GM12878 (cell line): ENCODE data around the gene PPP1R12B. TPM values are rescaled to one million over a fixed set of nuclear protein-coding genes. Genes with fewer than 3 reads are reported as not detected.

ENCODE experiments used
- ATAC-seq: fragments of 200-7000 bp; cut with Tn5 transposase; 3 replicates; pipeline ENCODE4 v1.9.1; 2020; ENCODE audit warnings: mild to moderate bottlenecking, moderate library complexity
- BruUV-seq: library from RNA; stranded (reverse); fragments of 400-500 nt; replicated peaks from 2 replicates; lab custom pipeline; 2021; lab: Mats Ljungman, UMichigan
- CTCF ChIA-PET: fragments of 300-600 bp; sonication (Branson Sonifier 250); formaldehyde crosslinking; extraction: SDS; loops from one replicate; lab custom pipeline; 2021; ENCODE audit warnings: inconsistent platforms; lab: Yijun Ruan, JAX
- POLR2A ChIA-PET: fragments of 350-600 bp; formaldehyde crosslinking; extraction: SDS; loops from one replicate; lab custom pipeline; 2021; ENCODE audit warnings: inconsistent platforms; lab: Charles Lee
- RAD21 ChIA-PET: fragments of 300-600 bp; sonication (Branson Sonifier 250); formaldehyde crosslinking; loops from one replicate; lab custom pipeline; 2023; ENCODE audit warnings: antibody characterized with exemption; ENCODE audit not compliant: unreplicated experiment; lab: Charles Lee
- SMC1A ChIA-PET: fragments of 300-600 bp; sonication (Branson Sonifier 250); formaldehyde crosslinking; loops from one replicate; lab custom pipeline; 2023; ENCODE audit not compliant: unreplicated experiment, uncharacterized antibody; lab: Charles Lee
- DNase-seq: peaks from one replicate; pipeline ENCODE4 v3.0.0-alpha.2; 2011; ENCODE audit warnings: low read depth, low spot score
- FAIRE-seq: peaks from 3 replicates; lab custom pipeline; 2011; peaks lifted over from hg19 to GRCh38; lab: Jason Lieb, UNC
- H2AFZ ChIP-seq: 2 replicates; pipeline ENCODE4 v1.6.0; 2011; ENCODE audit warnings: low read depth, low read length, control low read depth; ENCODE audit not compliant: control insufficient read depth
- H3K27ac ChIP-seq: 2 replicates; pipeline ENCODE4 v1.5.1; 2011; ENCODE audit warnings: control low read depth; ENCODE audit not compliant: control insufficient read depth, insufficient read depth
- H3K27me3 ChIP-seq, 2 experiments: replicated peaks in 1 of 2; 2 replicates each; pipeline versions ENCODE4 v1.6.0 to v1.6.1; 2011; ENCODE audit warnings: low read length in 1 of 2; ENCODE audit not compliant: control insufficient read depth in 2 of 2, insufficient read depth in 2 of 2
- H3K36me3 ChIP-seq, 2 experiments: 2 replicates each; pipeline ENCODE4 v1.5.1; 2011; ENCODE audit warnings: low read length in 1 of 2; ENCODE audit not compliant: control insufficient read depth in 2 of 2, insufficient read depth in 2 of 2
- H3K4me1 ChIP-seq: 2 replicates; pipeline ENCODE4 v1.6.1; 2011; ENCODE audit warnings: mild to moderate bottlenecking, low read length, moderate library complexity, mixed read lengths; ENCODE audit not compliant: control insufficient read depth, insufficient read depth
- H3K4me2 ChIP-seq: 2 replicates; pipeline ENCODE4 v1.6.0; 2011; ENCODE audit warnings: control low read depth; ENCODE audit not compliant: control insufficient read depth, insufficient read depth
- H3K4me3 ChIP-seq: fragments of 200-600 bp; sonication (generic); 2 replicates; pipeline ENCODE4 v1.5.1; 2016
- H3K79me2 ChIP-seq: 2 replicates; pipeline ENCODE4 v1.6.0; 2011; ENCODE audit warnings: low read length; ENCODE audit not compliant: control insufficient read depth, insufficient read depth
- H3K9ac ChIP-seq: 2 replicates; pipeline ENCODE4 v1.8.0; 2011; ENCODE audit warnings: low read length, control low read depth, mixed read lengths; ENCODE audit not compliant: control insufficient read depth, insufficient read depth
- H3K9me3 ChIP-seq: replicated peaks from 3 replicates; pipeline ENCODE4 v1.5.1; 2011; ENCODE audit warnings: mild to moderate bottlenecking, low read length; ENCODE audit not compliant: control insufficient read depth, insufficient read depth
- H4K20me1 ChIP-seq: 2 replicates; pipeline ENCODE4 v1.6.0; 2011; ENCODE audit not compliant: control insufficient read depth, insufficient read depth
- BCLAF1 ChIP-seq: fragments of 450-650 bp; IDR thresholded peaks from 2 replicates; pipeline ENCODE4 v1.6.1; 2017; ENCODE audit warnings: antibody characterized with exemption, mild to moderate bottlenecking, moderate library complexity
- CREM ChIP-seq: IDR thresholded peaks from 2 replicates; pipeline ENCODE4 v1.6.1; 2014; ENCODE audit warnings: antibody characterized with exemption, low read depth
- EGR1 ChIP-seq, 2 experiments: IDR thresholded peaks; 1 replicate in 1 of 2; 2 replicates in 1 of 2; pipeline ENCODE4 v1.6.1; 2011 to 2012; ENCODE audit warnings: low read depth in 2 of 2, low read length in 2 of 2, borderline replicate concordance in 1 of 2, mild to moderate bottlenecking in 1 of 2, moderate library complexity in 1 of 2
- FOS ChIP-seq: IDR thresholded peaks from 3 replicates; pipeline ENCODE4 v1.6.1; 2011; ENCODE audit warnings: borderline replicate concordance; ENCODE audit not compliant: insufficient read length; ENCODE audit errors: extremely low read depth
- KAT2A ChIP-seq: conservative IDR thresholded peaks from 2 replicates; pipeline ENCODE4 v1.6.1; 2011; ENCODE audit warnings: low read depth, low read length; ENCODE audit not compliant: control insufficient read depth
- KDM1A ChIP-seq: fragments of 200-600 bp; sonication (generic); IDR thresholded peaks from 2 replicates; pipeline ENCODE4 v1.6.1; 2016; ENCODE audit warnings: borderline replicate concordance
- LARP7 ChIP-seq: fragments of 450-650 bp; IDR thresholded peaks from 2 replicates; pipeline ENCODE4 v1.6.1; 2017; ENCODE audit warnings: mild to moderate bottlenecking
- MXI1 ChIP-seq: fragments of 150-350 bp; IDR thresholded peaks from 2 replicates; pipeline ENCODE4 v1.6.1; 2011; ENCODE audit warnings: low read depth, mild to moderate bottlenecking, inconsistent platforms, low read length, improper control_type of control experiment
- NR2C2 ChIP-seq: IDR thresholded peaks from 2 replicates; pipeline ENCODE4 v1.6.1; 2011; ENCODE audit warnings: borderline replicate concordance, low read depth; ENCODE audit not compliant: control insufficient read depth, insufficient read length
- SMC3 ChIP-seq: IDR thresholded peaks from 2 replicates; pipeline ENCODE4 v1.6.1; 2011; ENCODE audit warnings: low read length, improper control_type of control experiment, borderline replicate concordance
- SP1 ChIP-seq: IDR thresholded peaks from one replicate; pipeline ENCODE4 v1.6.1; 2011; ENCODE audit warnings: low read depth, low read length
- SRF ChIP-seq, 2 experiments: IDR thresholded peaks; 2 replicates each; pipeline ENCODE4 v1.6.1; 2011; ENCODE audit warnings: low read depth in 2 of 2, low read length in 2 of 2, mild to moderate bottlenecking in 1 of 2, moderate library complexity in 1 of 2
- YY1 ChIP-seq: IDR thresholded peaks from 2 replicates; pipeline ENCODE4 v1.6.1; 2011; ENCODE audit warnings: low read depth, mild to moderate bottlenecking, low read length
- ZBTB11 ChIP-seq: fragments of 450-650 bp; formaldehyde crosslinking; IDR thresholded peaks from 2 replicates; pipeline ENCODE4 v1.5.0; 2022; ENCODE audit warnings: mild to moderate bottlenecking, missing genetic modification characterization
- ZNF207 ChIP-seq: fragments of 450-650 bp; IDR thresholded peaks from 2 replicates; pipeline ENCODE4 v1.6.1; 2014; ENCODE audit warnings: antibody characterized with exemption, mild to moderate bottlenecking, borderline replicate concordance
- WGBS: methylation state at CpG from one replicate; pipeline ENCODE4 v1.1.6; 2016; ENCODE audit warnings: low lambda C conversion rate; ENCODE audit not compliant: insufficient replicate concordance, insufficient coverage; ENCODE audit errors: missing lambda C conversion rate; 5-methylcytosine and 5-hydroxymethylcytosine counted together
- in situ Hi-C: fragments of 300-500 bp; cut with MboI; formaldehyde crosslinking; loops from 9 replicates; pipeline ENCODE4 v1.14.3; 2018; ENCODE audit warnings: mixed read lengths
- intact Hi-C: fragments of 100-400 bp; cut with micrococcal nuclease; formaldehyde crosslinking; loops from one replicate; pipeline ENCODE4 v1.14.2; 2022; ENCODE audit not compliant: unreplicated experiment
- polyA plus RNA-seq, 11 experiments: library from polyadenylated mRNA; depleted of rRNA in 4 of 11; unstranded in 6 of 11; stranded (reverse) in 5 of 11; fragments of >200 nt; fragmentation: Nextera tagmentation in 4 of 11; fragmentation: Illumina TruSeq in 1 of 11; extraction: Ambion mirVana in 4 of 11; extraction: Trizol in 1 of 11; gene quantifications; 1 replicate in 1 of 11; 2 replicates in 10 of 11; pipeline versions ENCODE4 v1.2.1 to v1.2.3, GENCODE V29; 2011 to 2016; ENCODE audit warnings: inconsistent platforms in 2 of 11, missing spikeins in 2 of 11, low read depth in 1 of 11
- total RNA-seq, 4 experiments: library from RNA; depleted of rRNA in 3 of 4; stranded (reverse); fragments of >200 nt in 3 of 4; fragmentation: Illumina TruSeq in 1 of 4; extraction: Trizol in 1 of 4; gene quantifications; 2 replicates each; pipeline versions ENCODE4 v1.2.1 to v1.2.3, GENCODE V29; 2013 to 2021

Gene PPP1R12B
- total and polyA plus RNA-seq, 10 of the 15 experiments (the other 5 are each of a cell fraction or from before 2014, with no cell fraction given), result 0.29 to 9.4 (median 4.7) TPM

- ATAC-seq, result peak; percentile 90
- ChIA-PET CTCF (interaction anchor here (0.7 to 2.6 kb wide), 13 partner anchors 10 to 224 kb away, joined by 3 to 8 read pairs (median 4); partner anchors contain the start of gene UBE2T), RAD21 (interaction anchor here (0.6 to 1.9 kb wide), 5 partner anchors 19 to 221 kb away, joined by 3 to 5 read pairs (median 4); no protein-coding TSS in a partner anchor), POLR2A (interaction anchor here (2.0 kb wide), 1 partner anchor 19 kb away, joined by 6 read pairs; no protein-coding TSS in a partner anchor), SMC1A (interaction anchor here (0.6 to 5.0 kb wide), 13 partner anchors 13 to 304 kb away, joined by 3 to 38 read pairs (median 4); no protein-coding TSS in a partner anchor)
- Histone ChIP-seq H4K20me1 (no peaks in the 10 kb centered on the region), H3K79me2 (no peaks in the 10 kb centered on the region), H3K36me3 (no peaks in the 10 kb centered on the region; a peak in 2 of 4 replicates), H2AFZ (no peak overlapping the region), H3K4me1 (peaks cover 33% of the 10 kb centered on the region), H3K4me3 (no peak overlapping the region), H3K9me3 (no peaks in the 10 kb centered on the region), H3K4me2 (peak overlapping the region; percentile 70), H3K27me3 (no peaks in the 10 kb centered on the region), H3K27ac (no peak overlapping the region), H3K9ac (no peak overlapping the region)
- 5% methylated on average over 2 of the region's 2 CpGs for WGBS
- in situ Hi-C loops (no loop called here), intact Hi-C loops (loop anchor here (2.0 to 5.0 kb wide), 3 partner anchors 19 to 224 kb away; partner anchors contain the start of gene UBE2T)
- peak; percentile 71 for DNase-seq
- no TSS peak for BruUV-seq
- FAIRE-seq, result peak; percentile 73
- TF ChIP-seq BCLAF1, result no peak
- TF ChIP-seq SMC3, result peak; percentile 25; the same call in 1 of the 2 replicates
- TF ChIP-seq KDM1A, result no peak
- no peak for TF ChIP-seq SP1
- no peak for TF ChIP-seq FOS
- TF ChIP-seq MXI1, result 0 out of 2 replicates have a peak, but pooled peaks have one; percentile 22
- peak; percentile 27; the same call in 1 of the 2 replicates for TF ChIP-seq CREM
- TF ChIP-seq YY1, result no peak
- no peak for TF ChIP-seq EGR1 (IDR thresholded peaks at IDR 0.05; ENCODE audit: borderline replicate concordance in 1 of 2, low read depth in 2 of 2, low read length in 2 of 2)
- no peak for TF ChIP-seq ZBTB11 (CRISPR knock-in tag)
- TF ChIP-seq SRF (IDR thresholded peaks at IDR 0.05; ENCODE audit: low read depth in 2 of 2, low read length in 2 of 2), result no peak
- TF ChIP-seq KAT2A, result no peak
- TF ChIP-seq LARP7, result no peak
- TF ChIP-seq NR2C2, result no peak
- no peak for TF ChIP-seq ZNF207
Measured at GRCh38 chr1:202565890-202566602, 217.5 kb downstream of the PPP1R12B start.
